Stimulated activated CD4-positive, alpha-beta T cell treated with anti-CD3 and anti-CD28 coated beads, TNF-alpha, amount 100 ng/mL, for 24 hours (primary cell): Measurements from ENCODE around the gene PITX1.

Experiments
- DNase-seq, 3 experiments: peaks; one replicate each; pipeline ENCODE4 v3.0.0-alpha.2; 2020; ENCODE audit warnings: low read depth in 3 of 3

PITX1 gene

DNA sequence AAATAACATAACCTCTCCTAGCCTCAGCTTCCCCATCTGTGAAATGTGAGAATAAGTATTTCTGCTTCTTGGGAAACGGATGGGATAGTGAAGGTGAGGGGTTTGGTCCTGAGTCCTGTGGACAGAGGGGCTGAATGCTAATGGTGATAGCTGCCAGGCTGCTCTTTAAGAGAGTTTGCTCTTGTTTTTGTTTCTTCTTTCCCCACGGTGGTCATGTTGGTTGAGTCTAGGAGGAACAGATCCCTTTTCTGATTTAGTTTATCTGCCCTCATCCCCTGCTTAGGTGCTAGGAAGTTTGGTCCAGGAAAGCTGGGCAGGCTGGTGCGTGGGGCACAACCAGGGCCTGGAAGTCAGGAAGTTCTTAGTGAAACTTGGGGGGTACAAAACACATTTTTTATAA is 7.7 kb upstream of the PITX1 start:
- DNase-seq = no peak

DNA sequence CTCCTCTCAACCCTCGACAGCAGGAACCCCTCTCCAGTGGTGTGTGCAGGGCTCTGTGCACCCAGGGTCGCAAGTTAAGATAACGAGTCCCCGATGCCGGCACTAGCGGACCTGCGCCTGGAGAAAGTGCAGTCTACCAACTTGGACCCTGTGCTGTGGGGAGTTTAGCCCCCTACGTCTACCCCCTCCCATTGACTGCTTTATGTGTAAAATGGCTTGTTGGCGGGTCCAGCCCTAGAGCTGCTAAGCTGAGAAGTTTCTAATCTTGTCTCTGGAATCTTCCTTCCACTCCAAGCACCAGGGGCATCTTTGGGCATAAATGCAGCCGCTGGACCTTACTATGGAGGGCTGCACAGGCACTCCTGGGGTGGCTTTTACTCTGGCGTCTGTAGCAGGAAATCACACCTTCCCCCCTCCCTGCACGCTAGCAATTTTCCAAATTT is 7.1 kb upstream of the PITX1 start:
- no peak for DNase-seq

DNA sequence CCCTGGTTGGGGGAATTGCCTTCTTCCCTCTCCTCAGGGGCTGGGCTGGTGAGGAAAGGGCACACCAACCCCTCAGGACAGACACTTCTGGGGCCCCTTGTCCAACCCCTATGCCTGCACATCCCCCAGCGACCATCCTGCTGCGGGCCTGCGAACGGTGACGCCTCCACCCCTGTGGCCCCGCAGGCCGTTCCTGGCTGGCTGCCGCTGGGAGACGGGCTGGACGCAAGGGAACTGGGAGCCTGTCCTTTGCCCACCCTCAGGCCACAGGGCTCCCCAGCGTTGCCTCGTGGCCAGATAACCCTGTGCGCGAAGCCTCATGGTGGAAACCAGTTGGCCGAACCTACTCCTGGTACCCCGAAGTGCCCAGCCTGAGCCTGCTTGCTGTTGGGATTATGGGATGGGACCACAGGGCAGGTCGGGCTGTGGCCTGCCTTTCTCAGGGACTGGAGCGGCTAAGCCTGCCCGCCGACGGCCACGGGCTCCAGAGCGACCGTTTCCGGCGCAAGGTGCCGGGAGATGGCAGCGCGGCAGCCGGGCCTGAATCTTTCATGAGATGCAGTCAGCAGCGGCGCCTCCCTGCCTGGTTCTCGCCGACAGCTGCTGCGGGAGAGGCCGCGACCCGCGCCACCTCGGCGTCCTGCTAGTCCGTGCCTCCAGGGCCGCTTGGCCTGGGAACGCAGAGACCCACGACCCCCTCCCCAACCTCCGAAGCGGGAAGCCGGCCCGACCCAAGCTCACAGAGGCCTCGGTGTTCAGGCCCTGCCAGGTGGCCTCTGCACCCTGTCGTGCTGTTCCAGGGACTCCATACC is 6.5 kb upstream of the PITX1 start:
- DNase-seq = no peak

DNA sequence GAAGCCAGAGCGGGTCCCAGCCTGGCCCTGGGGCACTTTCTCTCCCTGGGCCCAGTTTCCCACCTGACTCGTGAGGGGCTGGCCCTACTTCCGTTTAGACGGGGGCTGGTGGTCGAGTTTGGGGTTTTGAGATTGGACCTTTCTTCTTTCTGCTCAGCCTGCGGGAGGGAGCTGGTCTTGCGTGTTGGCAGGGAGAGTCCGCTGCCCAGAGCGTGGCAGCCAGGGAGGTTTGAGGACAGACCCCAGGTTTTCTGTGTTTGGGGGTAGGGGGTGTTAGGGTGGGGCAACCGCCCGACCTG is 6.0 kb upstream of the PITX1 start:
- DNase-seq = no peak

DNA sequence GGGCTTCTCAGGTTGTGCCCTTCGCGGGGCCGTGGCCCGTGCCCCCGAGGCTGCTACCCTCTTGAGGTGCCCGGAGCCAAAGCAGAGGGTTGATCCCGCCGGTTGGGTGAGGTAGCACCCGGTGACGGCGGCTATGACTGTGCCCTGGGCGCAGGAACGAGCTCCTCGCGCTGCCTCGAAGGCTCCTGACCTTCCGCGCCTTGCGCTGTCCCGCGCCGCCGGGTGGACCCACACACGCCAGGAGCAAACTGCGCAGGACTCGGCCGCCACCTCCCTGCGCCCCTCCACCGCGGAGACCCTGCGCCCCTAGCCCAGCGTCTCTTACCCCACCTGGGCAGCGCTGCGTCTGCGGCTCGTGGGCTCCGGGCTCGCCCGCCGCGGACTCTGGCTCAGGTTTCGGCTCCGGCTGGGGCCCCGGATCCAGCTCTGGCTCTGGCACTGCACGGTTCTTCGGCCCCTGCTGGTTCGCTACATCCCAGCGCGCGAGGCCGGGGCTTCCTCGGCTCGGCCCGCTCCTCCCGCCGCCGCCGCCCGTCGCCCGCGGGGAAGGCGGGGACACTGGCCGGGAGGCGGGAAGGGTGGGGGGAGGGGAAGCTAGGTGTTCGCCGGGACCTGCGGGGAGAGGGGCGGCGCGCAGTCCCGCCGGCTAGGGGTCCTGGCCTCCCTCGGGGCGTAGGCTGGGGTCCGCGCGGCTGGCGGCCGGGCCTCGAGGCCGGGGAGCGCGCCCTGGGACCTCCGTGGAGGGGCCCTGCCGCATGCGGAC is 5.4 kb upstream of the PITX1 start:
- DNase-seq = no peak

DNA sequence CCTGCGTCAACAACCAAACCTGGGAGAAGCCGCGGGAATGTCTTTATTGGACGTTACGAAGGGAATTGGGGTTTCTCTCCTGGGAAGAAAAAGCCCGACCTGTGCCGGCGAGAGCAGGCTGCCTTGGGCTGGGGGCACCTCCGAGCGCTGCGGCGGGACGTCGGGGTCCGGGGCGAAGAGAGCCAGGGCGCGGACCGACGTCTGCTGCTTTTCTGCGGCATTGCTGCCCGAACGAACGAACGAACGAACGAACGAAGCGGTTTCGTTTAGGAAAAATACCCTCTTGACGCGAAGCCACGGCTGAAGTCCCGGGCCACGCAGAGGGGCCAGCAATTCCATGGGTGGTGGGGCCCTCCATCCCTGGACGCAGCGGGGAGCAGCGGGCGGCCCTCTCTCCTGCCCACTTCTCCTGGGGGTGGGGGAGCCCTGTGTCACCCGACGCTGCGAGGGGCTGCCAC is 4.8 kb upstream of the PITX1 start:
- DNase-seq = no peak

DNA sequence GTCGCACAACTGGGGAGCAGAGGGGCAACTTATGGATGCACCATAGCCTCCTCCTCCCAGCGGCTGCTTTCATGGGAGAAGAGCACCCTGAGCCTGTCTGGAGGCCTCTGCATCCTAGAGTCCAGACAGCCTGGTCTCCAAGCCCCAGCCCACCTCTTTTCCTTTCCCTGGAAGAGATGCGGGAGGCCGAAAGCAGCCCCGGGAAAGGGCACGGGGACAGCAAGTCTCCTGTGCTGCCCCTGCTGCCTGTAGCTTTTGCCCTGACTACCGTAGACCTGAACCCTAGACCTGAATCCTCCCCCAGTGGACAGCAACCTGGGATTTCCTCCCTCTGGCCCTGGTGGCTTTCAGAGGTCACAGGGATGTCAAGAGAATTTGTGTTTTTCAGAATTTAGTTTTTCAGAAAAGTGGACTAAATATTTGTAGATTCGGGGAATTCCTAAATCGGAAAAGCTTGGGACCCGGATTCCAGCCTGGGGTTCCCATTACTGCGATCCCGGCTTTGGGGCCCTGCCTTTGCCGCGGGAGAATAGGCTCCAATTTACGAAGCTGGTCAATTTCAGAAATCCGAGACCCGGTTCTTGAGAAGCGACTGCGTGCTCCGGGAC is 4.3 kb upstream of the PITX1 start:
- no peak for DNase-seq

DNA sequence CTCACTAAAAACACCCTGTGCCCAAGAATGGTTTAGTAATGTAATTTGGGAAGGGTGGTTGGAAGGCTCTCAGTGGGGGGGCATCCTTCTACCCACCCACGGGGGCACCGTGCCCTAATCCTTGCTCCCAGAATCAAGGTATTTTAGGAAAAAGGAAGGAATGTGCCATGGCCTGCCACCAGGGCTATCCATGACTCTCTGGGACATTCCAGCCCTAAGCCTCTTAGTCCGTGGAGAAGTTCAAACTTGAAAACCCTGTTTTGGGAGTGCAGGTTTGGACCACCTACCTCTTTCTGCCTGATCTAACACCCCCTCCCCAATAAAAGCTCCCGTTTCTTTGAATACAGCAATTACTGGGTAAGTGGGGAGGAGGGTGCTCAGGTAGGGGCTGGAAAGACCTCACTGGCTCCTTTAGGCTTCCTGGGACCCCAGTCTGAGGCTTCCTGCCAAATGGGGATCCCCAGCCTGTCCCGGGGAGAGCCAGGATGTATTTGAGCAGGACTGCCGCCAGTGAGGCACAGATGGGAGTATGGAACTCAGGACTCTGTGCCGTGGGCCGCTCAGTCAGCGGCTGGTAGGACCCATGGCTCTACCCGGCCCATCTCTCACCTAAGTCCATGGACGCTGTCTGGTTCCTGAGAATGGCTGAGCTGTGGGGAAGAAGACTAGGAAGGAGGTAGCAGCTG is 3.6 kb upstream of the PITX1 start:
- DNase-seq = no peak

DNA sequence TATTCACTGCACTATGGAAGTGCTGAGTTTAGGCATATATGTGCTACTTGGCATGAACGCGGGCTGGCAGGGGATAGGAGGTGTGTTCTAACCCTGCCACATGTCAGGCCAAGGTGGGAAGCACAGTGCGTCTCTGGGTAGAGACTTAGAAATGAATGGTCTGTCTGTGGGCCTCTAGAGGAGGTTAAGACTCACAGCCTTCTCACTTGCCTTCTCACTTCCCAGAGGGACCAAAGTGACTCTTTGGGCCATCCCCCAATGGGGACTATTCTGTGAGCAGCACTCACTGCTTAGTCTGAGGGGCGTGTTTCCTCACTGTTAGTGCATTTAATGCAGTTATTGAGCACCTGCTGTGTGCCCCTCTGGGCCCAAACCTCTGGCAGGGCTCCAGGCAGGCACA is 2.4 kb upstream of the PITX1 start:
- no peak for DNase-seq

DNA sequence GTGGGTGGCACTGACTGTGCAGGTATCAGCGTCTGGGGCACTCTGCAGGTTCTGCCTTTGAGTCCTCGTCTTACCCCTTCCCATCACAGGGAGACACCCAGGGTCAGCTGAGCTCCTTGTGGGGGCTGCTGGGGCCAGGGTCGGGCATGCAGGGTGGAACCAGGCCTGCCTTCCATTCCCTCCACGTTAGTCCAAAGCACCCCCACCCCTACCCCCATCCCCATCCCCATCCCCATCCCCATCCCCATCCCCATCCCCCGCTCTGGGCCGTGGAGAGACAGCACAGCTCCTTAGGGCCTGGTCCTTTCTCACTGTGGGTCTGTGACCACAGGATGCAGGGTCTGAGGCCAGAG is 1.6 kb upstream of the PITX1 start:
- DNase-seq = no peak

DNA sequence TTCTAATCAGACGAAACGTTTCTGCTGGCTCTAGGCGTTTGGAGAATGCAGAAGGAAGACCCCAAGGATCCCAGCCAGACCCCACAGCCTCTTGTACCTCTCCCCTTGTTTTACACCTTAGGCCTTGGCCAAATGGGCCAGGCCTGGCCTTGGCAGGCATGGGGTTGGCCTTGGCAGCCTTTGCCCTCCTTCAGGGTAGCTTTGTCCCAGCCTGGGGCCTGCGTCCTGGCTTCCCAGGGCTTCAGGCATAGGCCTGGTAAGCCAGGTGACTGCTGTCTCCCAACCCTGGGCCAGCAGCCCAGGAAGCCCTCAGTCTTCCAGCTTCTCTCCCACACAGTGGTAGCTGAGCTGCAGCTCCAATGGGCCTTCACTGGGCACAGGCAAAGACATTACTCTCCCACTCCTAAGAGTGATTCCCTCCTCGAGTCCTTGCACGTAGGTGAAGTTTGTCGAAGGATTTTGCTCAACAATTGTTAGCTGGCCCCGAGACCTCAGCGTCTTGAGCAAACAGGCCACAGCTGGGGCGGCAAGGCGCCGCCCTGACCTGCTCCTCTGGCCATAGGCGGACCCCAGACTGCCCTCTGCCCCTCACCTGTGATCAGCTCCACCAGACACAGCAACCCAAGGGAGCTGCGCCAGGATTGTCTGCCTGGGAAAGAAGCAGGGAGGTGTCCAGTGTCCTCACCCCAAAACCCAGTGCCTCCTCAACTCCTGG is 1.1 kb upstream of the PITX1 start:
- no peak for DNase-seq

DNA sequence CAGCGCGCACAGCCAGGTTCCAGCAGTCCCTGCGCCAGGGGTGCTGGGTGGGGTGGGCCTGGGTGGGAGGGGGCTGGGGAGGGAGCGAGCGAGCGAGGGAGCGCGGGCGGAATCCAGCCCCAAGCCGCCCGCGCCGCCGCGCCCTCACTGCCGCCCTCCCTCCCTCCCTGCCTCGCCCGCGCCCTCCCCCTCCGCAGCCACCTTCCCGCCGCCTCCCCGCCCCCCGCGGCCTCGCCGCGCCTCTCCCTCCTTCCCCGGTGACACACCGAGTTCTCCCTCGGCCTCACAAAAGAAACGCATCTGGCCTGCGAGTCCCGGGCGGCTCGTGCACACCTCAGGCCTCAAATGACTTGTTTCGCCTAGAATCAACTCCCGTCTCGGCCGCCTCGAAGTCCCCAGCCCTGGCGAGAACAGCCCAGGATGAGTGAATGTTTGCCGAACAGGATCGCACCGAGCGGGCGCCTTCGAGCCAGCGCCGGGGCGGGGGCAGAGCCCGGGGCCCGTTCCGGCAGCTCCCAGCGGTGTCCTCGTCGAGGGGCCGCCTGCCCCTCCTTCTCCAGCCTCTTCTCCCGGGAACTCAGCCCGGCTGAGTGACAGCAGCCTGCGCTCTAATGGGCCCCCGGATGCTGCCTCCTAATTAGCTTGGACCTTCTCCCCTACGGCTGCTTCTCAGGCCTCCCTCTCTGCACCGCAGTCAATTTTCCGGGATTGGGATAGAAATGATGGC is 371 bp upstream of the PITX1 start:
- DNase-seq = peak in 1 of 3 experiments; percentile 47

DNA sequence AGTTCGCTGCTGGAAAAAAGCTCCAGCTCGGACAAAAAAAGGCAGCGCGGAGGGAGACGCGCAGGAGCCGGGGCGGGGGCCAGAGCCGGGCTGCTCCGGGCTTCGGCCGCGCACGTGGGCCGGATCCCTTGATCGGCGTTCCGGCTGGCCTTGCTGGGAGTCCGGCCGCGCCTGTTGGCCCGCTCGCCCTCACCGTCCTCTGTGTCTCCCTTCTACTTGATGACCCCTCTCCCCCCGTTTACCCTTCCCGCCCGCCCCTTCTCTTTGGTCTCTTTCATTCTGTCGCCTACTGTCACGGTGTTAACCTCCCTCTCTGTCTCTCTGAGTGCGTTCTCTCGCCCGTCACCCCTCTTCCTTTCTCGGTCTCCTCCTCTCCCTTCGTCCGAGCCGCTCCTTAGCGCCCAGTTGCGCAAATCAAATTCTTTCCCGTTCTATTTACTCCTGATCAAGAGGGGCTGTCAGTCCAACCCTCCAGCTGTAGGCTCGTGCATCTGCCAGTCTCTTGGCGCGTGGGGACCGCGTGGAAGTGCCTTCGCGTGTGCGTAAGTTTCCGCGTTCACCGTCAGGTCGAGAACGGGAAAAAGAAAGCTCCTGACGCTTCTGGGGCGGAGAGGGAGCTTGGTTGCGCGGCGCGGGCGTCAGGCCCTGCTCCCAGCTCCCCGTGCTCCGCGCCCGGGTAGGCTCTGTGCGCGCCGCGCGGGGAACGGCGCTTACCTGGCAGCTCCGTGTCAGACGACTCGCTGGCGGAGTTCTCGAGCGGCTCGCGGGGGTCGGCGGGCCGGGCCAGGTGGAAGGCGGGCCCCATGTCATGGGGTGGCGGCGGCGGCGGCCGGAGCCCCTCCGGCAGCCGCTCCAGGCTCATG is 798 bp downstream of the PITX1 start:
- peak in 1 of 3 experiments; percentile 29 for DNase-seq

DNA sequence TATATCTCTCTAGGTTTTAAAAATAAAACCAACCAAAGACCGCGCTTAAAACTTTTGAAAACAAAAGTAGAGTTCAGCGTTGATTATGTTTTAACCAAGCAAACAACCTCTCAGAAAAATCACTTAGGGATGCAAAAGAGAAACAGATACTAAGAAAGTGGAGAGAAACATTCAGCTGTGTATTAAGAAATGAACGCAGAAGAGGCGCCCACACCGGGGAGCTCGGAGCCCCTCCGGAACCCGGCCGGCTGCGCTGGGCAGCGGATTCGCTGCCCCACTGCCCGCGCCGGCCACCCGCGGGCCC is 1.4 kb downstream of the PITX1 start:
- DNase-seq = no peak

DNA sequence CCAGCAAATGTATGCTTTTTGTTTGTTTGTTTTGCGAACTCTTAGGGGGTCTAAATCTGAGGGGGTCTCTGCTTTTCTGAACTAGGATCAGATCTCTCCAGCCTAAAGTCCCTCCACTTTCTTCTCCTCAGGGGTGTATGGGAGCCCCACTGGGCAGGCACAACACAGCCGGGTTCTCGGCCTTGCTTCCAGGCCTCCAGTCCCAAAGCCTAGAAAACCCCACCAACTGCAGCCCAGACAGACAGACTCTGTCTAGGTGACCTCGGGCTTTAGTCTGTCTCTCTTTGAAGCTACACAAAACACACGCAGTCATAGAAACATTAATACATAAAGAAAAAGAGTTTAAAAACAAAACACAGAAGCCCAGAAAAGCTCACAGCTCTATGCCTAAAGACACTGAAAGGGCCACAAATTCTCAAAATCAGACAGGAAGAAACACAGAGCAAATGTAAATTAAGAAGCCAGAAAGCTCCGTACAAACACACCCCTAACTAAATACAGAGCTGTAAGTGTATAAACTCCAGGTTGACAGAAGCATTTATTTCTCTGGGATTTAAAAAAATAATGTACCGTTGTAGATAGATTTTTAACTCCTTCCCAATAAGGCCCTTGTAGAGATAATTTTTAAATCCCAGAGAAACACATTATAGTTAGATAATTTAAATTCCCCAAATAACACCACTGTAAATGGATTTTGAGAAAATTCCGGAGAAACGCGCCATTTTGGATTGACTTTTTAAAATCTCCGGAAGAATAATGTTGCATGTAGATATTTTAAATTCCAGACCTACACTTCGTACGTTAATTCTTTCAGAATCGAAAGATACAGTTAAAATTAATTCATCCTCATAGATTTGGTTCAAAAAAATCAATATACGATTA is 2.0 kb downstream of the PITX1 start:
- no peak for DNase-seq

DNA sequence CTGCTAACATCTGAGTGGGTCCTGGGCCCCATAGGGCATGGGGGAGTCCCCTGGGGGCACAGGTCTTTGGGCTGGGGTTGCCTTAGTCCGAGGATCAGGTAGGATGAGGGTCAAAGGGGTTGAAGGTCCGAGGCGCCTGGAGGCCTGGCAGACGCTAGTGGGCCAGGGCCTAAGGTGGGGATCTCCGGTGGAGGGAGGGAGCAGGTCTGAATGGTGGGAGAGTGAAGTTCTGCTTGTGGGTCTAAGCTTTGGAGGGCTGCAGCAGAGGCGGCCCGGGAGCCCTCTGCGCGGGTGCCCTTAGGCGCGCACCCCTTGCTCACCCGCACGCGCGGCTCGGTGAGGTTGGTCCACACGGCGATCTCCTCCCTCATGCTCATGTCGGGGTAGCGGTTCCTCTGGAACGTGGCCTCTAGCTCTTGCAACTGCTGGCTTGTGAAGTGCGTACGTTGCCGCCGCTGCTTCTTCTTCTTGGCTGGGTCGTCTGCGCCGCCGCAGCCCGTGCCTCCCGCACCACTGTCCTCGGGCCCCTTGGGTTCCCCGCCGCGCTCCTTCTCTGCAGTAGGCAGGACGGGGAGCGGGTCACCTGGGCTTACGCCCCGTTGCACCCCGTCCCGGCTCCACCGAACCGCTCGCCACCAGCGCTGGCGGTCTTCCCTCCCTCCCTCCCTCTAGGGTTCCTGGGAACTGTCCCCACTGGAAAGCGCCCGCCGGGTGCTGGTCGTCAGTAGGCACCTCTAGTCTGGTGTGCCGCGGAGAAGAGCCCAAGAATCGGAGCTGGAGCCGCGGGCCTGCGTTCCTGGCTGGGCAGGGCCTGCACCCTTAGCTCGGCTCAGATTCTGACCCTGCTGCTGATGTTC is 2.8 kb downstream of the PITX1 start:
- DNase-seq = no peak

DNA sequence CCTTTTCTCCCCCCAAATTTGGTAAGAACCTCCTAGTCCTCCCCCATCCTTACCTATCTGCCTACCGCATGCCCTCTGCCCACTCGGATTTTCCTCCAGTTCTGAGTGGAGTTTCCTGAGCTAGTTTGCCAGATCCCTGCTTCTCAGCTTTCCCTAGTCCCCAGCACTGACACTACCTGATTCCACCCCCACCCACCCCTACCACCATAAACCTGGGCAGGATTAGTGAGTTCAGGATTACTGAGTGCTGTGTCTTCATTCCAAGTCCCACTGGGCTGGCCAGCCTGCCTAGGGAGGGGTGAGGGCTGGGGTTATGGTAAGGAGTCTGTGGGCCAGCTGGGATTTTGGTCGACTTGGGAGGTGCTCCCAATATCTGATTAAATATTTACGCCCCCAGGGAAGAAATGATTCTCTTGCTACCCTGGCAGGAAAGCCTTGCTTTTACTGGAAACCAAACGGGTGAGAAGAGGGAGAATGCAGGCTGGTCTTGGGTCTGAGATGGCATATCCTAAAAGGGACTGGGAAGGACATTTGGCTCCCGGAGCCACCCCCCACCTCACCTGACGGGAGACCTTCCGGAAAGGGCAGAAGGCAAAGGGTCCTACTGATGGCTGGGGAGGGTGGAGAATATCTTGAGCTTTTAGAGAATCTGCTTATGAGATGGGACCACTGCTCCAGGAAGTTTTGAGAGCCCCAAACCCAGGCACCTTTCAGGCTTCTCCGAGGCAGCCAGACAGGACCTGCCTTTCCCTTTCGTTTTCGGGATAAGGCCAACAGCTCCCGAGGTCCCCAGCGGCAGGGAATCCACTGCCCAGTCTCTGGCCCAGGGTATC is 3.7 kb downstream of the PITX1 start:
- no peak for DNase-seq
